CD4-positive, alpha-beta T cell treated with Interleukin-15 for 4 hours (primary cell): Measurements from ENCODE around the gene USP6NL.

ENCODE experiments used
- DNase-seq: peaks from one replicate; pipeline ENCODE4 v3.0.0-alpha.2; 2020; ENCODE audit warnings: low spot score

The USP6NL gene

DNA sequence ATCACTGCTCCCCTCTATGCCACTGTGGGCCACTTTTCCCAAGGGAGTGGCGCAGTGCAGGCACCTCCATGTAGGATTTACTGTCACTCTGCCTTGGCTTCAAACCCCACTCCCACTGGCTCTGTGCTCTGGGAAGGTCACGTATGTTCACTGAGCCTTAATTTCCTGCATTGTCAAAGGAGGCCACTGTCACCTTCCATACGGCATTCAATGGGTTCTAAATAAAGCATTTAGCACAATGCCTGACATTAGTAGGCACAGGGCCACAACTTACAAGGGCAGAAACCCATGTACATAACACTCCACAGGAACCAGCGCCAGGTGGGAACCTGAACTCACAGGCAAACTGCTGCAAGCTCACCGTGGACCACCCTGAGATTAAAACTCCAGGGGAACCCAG is 196.4 kb downstream of the USP6NL start:
- DNase-seq: no peak

DNA sequence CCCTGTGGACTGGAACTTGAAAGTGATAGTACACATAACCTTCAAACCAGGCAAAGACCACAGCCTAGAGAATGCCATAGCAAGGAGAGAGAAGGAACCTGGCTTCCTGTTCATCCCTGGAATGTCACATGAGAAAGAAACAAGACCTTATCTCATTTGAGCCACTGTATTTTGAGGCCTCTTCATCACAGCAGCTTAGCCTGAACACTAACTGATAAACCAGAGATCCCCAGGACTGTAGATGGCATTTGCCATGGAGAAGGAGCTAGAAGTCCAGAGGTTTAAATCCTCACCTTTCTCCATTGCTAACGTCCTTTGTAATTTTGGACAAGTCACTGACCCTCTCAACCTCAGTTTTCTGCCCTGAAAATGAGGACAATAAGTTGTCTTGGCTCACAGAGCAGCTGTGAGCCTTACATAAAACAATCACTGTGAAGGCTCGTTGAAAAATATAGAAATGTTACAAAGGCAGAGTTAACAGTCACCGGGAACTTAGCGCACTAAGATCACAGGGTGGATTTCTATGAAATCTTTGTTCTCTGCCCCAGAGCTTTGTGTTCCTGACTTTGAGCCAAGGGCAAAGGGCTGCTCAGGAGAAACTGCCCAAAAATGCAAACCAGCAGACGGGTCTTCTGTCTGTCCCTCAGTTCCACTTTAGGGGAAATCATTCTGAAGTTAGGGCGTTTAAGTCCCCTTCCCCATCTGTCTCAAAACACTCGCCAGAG is 197.0 kb downstream of the USP6NL start:
- DNase-seq: no peak

- DNase-seq: no peak
These were observed 199.4 kb downstream of the USP6NL start for GRCh38 chr10:11411926-11412545.

DNA sequence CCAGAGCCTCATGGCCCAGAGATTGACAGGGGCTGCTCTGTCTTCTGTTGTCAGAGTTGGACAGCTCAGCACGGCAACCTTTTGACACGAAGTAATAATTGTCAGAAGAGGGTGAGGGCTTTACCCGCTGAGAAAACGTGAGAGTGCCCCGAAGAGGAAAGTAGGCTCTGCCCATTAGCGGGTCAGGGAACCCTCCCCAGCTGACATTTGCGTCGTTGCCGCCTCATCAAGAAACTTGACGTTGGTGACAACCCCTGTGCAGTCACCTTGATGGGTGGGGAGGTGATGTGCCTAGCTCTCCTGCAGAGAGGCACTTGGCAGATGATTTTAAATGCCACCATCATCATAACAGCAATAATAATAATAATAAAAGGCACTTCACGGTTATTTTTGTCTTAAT is 202.1 kb downstream of the USP6NL start:
- no peak for DNase-seq

DNA sequence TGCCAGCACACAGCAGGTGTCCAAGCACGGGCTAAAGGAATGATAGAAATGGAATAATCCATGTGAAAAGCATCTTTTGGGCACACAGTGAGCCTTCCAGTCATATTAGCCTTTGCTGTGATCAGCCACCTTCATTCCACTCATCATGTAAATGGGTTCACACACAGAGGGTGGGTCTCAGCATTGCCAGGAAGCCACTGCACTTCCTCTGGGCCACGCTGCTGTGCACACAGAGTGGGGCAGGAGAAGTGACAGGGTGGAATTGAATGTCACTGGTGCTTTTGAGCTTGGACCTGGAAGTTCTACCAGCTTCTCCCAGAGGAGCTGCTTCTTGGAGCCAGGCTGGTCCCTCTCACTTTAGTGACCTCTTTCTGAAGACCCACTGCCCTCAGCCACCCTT is 203.5 kb downstream of the USP6NL start:
- peak; percentile 28 for DNase-seq

- DNase-seq: no peak
These were observed 204.7 kb downstream of the USP6NL start for GRCh38 chr10:11406746-11407145.

GRCh38 chr10:11404901-11405300 is 206.5 kb downstream of the USP6NL start:
- no peak for DNase-seq
